ENCODE results near the gene APLP2. TPM values are rescaled to one million over a fixed set of nuclear protein-coding genes. Genes with fewer than 3 reads are reported as not detected.
"Not testable (repeated sequence)": the region's sequence is repeated elsewhere in the genome, so short reads cannot be mapped to it uniquely, and the experiment has no call there.

APLP2 gene
- total RNA-seq, 2 experiments from 2014 or later: 34.6 to 40.2 TPM

DNA sequence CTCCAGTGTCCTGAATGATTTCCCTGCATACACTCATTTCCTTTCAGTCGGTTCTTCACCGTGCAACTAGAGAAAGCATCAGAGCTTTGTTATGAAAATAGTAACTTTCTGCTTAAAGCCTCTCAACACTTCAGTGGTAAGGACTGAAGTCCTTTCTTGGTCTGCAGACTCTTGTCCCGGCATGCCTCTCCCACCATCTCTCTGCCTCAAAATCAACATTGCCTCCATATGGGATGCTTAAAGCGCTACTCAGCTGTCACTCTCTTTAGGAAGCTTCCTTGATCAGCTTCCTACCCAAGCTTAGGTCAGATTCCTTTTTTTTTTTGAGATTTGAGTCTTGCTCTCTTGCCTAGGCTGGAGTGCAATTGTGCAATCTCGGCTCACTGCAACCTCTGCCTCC is 36.7 kb downstream of the APLP2 start:
- H3K9me3 Mint-ChIP-seq (ENCODE audit: low read depth): no peaks in the 10 kb centered on the region
- no peak overlapping the region for H3K4me3 Mint-ChIP-seq
- no peaks in the 10 kb centered on the region for H3K4me1 Mint-ChIP-seq
- DNase-seq (no peak), ATAC-seq (no peak)
- no peaks in the 10 kb centered on the region for H3K27me3 Mint-ChIP-seq
- intact Hi-C loops (cut with DNase I, micrococcal nuclease): no loop called here
- no peak overlapping the region for H3K27ac Mint-ChIP-seq
- POLR2A ChIA-PET: no interaction called here
- CTCF ChIA-PET: interaction anchor here (0.6 to 0.7 kb wide), 2 partner anchors 28 to 77 kb away, joined by 3 read pairs; no protein-coding TSS in a partner anchor
- H3K36me3 Mint-ChIP-seq (ENCODE audit: low read depth): peaks cover 16% of the 10 kb centered on the region

DNA sequence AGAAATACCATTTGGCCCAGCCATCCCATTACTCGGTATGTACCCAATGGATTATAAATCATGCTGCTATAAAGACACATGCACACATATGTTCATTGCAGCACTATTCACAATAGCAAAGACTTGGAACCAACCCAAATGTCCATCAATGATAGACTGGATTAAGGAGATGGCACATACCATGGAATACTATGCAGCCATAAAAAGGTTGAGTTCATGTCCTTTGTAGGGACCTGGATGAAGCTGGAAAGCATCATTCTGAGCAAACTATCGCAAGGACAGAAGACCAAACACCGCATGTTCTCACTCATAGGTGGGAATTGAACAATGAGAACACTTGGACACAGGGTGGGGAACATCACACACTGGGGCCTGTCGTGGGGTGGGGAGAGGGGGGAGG is 39.0 kb downstream of the APLP2 start:
- H3K4me1 Mint-ChIP-seq; H3K27ac Mint-ChIP-seq; H3K4me3 Mint-ChIP-seq; H3K9me3 Mint-ChIP-seq (ENCODE audit: low read depth); ATAC-seq; H3K27me3 Mint-ChIP-seq; intact Hi-C loops (cut with DNase I, micrococcal nuclease); DNase-seq; CTCF ChIA-PET; POLR2A ChIA-PET: not testable (repeated sequence)
- peaks cover 22% of the 10 kb centered on the region for H3K36me3 Mint-ChIP-seq (ENCODE audit: low read depth)

DNA sequence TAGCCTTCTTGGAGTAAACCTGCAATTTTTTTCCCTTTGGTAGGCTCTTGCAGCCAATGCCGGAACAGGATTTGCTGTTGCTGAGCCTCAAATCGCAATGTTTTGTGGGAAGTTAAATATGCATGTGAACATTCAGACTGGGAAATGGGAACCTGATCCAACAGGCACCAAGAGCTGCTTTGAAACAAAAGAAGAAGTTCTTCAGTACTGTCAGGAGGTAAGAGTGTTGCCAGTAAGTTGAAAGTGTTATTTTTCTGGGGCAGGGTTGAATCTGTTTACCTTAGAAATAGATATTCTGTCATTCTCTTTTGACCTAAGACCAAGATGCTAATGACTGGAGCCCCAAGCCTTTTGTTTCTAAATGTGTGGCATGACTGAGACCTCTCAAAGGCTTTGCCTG is 39.7 kb downstream of the APLP2 start:
- Mint-ChIP-seq H3K36me3 (ENCODE audit: low read depth) (peaks cover 26% of the 10 kb centered on the region), H3K27ac (no peak overlapping the region), H3K4me3 (no peak overlapping the region), H3K4me1 (no peaks in the 10 kb centered on the region), H3K27me3 (no peaks in the 10 kb centered on the region), H3K9me3 (ENCODE audit: low read depth) (no peaks in the 10 kb centered on the region)
- ATAC-seq (no peak), DNase-seq (no peak)
- CTCF ChIA-PET: no interaction called here
- POLR2A ChIA-PET: no interaction called here
- intact Hi-C loops (cut with DNase I, micrococcal nuclease): no loop called here

DNA sequence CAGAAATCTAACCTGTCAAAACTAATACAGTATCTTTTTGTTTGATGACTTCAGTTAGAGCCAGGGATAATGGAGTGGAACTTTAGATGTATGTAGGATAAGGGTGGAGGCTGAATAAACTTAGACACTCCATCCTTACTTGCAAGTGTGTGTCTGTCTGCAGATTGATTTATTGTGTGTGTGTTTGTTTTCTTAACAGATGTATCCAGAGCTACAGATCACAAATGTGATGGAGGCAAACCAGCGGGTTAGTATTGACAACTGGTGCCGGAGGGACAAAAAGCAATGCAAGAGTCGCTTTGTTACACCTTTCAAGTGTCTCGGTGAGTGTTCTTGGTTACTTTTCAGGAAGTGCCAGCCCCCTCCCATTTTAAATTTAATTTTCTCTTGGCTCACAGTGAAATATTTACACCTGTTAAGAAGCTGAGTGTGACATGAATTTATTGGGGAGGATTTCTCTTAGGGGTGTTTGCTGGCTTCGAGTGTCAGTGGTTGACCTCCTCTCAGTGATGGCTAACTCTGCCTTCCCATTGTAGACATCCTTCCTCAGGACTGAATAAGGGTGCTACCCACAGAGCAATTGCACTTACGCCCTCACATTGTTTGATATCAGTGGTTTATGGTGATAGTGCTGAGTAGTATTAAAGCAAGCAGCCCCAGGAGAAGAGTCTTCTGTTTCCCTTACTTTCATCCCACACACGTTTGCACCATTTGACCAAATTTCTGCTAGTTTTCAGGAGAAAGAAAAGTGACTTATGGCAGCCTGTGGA is 40.8 kb downstream of the APLP2 start:
- intact Hi-C loops (cut with DNase I, micrococcal nuclease): no loop called here
- ChIA-PET CTCF (interaction anchor here (1.4 kb wide), 1 partner anchor 22 kb away, joined by 3 read pairs; no protein-coding TSS in a partner anchor), POLR2A (no interaction called here)

DNA sequence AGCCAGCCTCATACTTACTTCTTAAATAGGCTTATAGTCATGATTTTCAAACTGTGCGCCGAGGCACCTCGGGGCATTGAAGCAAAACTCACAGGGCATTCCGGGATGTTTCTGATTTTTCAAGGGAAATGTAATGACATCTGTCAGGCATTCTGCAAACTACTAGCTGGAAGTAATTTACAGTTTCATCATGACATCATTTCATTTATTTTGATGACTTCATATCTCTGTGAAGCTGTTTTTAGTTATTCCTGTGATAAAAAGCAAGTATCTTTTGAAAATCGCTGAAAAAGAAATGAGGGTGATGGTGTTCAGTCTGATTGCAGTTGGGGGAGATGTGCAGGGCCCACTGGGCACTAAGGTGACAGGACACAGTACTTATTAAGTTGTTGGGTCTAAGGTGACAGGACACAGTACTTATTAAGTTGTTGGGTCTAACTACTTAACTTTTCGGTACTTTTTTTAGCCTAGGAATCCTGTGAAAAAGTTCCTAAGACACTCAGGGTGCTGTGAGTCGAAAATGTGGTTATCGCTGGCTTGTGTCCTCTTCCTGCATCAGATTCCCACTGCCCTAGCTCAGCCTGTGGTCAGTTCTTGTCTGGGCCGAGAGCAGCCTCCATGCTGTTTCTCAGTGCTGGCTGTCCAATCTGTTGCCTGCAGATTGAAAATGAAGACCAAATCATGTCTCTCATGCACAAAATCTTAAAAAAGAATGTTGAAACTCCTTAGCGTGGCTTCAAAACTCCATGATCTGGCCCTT is 42.6 kb downstream of the APLP2 start:
- Mint-ChIP-seq H3K4me3 (no peak overlapping the region), H3K4me1 (no peaks in the 10 kb centered on the region), H3K9me3 (ENCODE audit: low read depth) (no peaks in the 10 kb centered on the region), H3K36me3 (ENCODE audit: low read depth) (peaks cover 24% of the 10 kb centered on the region), H3K27ac (no peak overlapping the region), H3K27me3 (no peaks in the 10 kb centered on the region)
- ATAC-seq (no peak), DNase-seq (no peak)
- CTCF ChIA-PET: interaction anchor here (1.4 kb wide), 1 partner anchor 20 kb away, joined by 3 read pairs; no protein-coding TSS in a partner anchor
- POLR2A ChIA-PET: no interaction called here
- intact Hi-C loops (cut with DNase I, micrococcal nuclease): no loop called here

More for the DNA sequence above, 40.8 kb downstream of the APLP2 start:
- no peaks in the 10 kb centered on the region for H3K4me1 Mint-ChIP-seq
- no peaks in the 10 kb centered on the region for H3K27me3 Mint-ChIP-seq
- no peak for ATAC-seq
- H3K9me3 Mint-ChIP-seq (ENCODE audit: low read depth): no peaks in the 10 kb centered on the region
- peaks cover 26% of the 10 kb centered on the region for H3K36me3 Mint-ChIP-seq (ENCODE audit: low read depth)
- H3K27ac Mint-ChIP-seq: no peak overlapping the region
- DNase-seq: no peak
- no peak overlapping the region for H3K4me3 Mint-ChIP-seq

DNA sequence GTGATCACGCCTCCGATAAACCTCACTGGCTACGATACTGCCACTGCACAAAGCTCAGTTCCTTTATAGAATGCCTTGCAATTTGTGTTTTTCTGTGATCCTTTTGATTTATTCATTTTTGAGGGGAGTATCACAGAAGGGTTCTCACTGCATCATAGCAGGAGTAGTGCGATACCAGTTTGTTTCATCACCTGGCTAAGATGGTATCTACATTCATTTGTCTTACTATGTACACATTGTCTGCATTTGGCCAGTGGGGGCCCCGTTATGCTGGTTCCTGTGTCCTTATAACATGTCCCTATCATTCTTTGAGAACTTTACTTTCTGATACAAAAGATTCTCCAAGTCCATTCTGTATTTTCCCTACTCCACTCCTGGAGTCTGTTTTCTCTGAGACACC is 44.6 kb downstream of the APLP2 start:
- Mint-ChIP-seq H3K27ac (no peak overlapping the region), H3K9me3 (ENCODE audit: low read depth) (no peaks in the 10 kb centered on the region), H3K36me3 (ENCODE audit: low read depth) (peaks cover 20% of the 10 kb centered on the region), H3K4me3 (no peak overlapping the region), H3K4me1 (peaks cover 13% of the 10 kb centered on the region), H3K27me3 (no peaks in the 10 kb centered on the region)
- CTCF ChIA-PET: interaction anchor here (0.6 to 2.2 kb wide), 2 partner anchors 18 to 718 kb away, joined by 3 to 15 read pairs; no protein-coding TSS in a partner anchor
- ATAC-seq (no peak), DNase-seq (no peak)
- intact Hi-C loops (cut with DNase I, micrococcal nuclease): no loop called here
- POLR2A ChIA-PET: no interaction called here

DNA sequence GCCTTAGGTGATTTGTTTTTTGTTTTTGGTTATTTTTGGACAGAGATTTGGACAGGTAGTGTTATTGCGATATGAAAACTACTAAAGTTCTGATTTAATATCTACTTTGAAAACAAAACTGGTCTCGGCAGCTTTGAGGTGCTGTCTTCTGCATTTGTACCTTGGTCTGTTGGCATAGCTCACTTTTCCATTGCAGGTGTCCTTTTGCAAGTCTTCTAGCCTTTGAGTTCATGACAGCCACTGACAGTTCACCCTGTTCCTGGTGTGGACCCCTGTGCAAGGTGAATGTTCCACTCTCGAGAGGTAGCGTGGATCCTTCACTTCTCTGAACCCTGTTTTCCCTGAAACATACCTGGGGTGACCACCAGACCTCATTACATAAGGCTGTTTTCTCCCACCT is 45.0 kb downstream of the APLP2 start:
- no peak overlapping the region for H3K27ac Mint-ChIP-seq
- DNase-seq (no peak), ATAC-seq (no peak)
- peaks cover 17% of the 10 kb centered on the region for H3K4me1 Mint-ChIP-seq
- intact Hi-C loops (cut with DNase I, micrococcal nuclease): no loop called here
- H3K4me3 Mint-ChIP-seq: no peak overlapping the region
- H3K27me3 Mint-ChIP-seq: peaks cover 2% of the 10 kb centered on the region
- peaks cover 18% of the 10 kb centered on the region for H3K36me3 Mint-ChIP-seq (ENCODE audit: low read depth)
- H3K9me3 Mint-ChIP-seq (ENCODE audit: low read depth): no peaks in the 10 kb centered on the region
- CTCF ChIA-PET: interaction anchor here (0.6 to 2.2 kb wide), 3 partner anchors 18 to 718 kb away, joined by 3 to 15 read pairs (median 3); no protein-coding TSS in a partner anchor
- POLR2A ChIA-PET: no interaction called here

DNA sequence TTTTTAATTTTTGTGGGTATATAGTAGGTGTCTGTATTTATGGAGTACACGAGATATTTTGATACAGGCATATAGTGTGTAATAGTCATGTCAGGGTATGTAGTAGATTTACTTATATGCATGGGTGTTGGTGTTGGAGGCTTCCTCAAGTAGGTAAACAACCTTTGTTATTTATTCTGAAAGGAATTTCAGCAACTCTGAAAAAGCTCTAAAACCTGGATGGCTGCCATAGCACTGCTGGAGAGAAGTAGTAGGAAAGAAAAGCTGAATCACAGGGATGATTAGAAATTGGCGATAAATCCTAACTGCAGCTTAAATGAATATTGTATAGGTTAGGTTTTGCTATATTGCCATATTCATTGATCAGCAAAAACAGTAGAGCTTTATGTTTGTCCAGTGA is 45.5 kb downstream of the APLP2 start:
- ATAC-seq: no peak
- intact Hi-C loops (cut with DNase I, micrococcal nuclease): no loop called here
- Mint-ChIP-seq H3K27ac (no peak overlapping the region), H3K9me3 (ENCODE audit: low read depth) (no peaks in the 10 kb centered on the region), H3K4me3 (no peak overlapping the region), H3K27me3 (peaks cover 4% of the 10 kb centered on the region), H3K36me3 (ENCODE audit: low read depth) (peaks cover 14% of the 10 kb centered on the region), H3K4me1 (peaks cover 19% of the 10 kb centered on the region)
- no peak for DNase-seq
- ChIA-PET POLR2A (no interaction called here), CTCF (interaction anchor here (1.1 to 2.2 kb wide), 2 partner anchors 17 to 38 kb away, joined by 3 to 15 read pairs; no protein-coding TSS in a partner anchor)

DNA sequence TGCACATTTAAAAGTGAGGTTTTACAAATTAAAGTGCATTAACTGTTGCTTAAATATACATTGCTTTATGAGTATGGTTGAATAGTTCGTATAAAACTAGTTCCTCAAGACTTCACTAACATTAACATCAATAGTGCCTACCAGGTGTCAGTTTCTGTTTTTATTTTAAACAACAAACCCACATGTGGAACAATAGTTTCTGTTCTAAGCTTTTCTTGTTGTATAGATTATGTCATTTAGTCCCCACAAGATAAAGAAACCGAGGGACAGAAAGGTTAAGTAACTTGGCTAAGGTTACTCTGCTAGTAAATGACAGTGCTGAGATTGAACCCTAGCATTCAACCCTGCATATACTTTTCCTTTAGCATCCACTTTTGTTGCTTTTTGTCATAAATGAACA is 48.5 kb downstream of the APLP2 start:
- H3K27me3 Mint-ChIP-seq: peaks cover 4% of the 10 kb centered on the region

DNA sequence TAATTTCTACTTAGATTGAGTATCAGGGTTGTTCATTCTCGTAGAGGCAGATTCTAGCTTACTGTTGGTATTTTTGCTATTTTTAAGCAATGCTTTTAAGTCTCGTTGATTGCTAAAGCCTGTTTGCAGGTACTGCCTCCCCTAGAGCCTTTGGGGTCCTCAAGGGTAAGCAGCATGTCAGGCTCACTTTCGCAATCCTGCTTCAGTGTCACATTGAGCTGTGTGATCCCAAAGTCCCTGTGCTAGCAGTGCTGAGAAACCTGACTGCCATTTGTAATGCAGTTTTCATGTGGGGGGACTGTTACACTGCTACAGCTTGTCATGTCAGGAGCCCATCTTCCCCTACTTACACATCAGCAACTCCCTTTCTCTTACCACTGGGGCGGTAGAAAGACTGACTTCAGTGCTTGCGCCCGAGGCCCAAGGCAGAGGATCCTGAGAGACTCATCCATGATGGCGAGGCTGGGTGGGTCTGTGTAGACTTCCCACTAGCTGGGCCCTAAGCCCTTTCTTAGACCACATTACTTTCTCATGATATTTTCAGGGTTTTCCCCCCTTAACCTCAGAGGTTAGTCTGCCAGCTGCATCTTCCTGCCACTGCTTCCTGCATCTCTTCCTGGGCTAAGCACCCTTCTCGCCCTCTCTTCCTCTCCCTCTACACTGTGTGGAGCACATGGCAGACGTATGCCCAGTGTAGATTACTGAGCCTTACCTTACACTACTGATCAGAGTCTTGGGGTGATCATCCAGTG is 49.1 kb downstream of the APLP2 start:
- Mint-ChIP-seq H3K4me3 (no peak overlapping the region), H3K9me3 (ENCODE audit: low read depth) (no peaks in the 10 kb centered on the region), H3K27me3 (peaks cover 4% of the 10 kb centered on the region), H3K27ac (no peak overlapping the region), H3K36me3 (ENCODE audit: low read depth) (peaks cover 20% of the 10 kb centered on the region), H3K4me1 (peaks cover 46% of the 10 kb centered on the region)
- CTCF ChIA-PET: interaction anchor here (0.7 to 6.6 kb wide), 5 partner anchors 9 to 193 kb away, joined by 3 to 46 read pairs (median 4); no protein-coding TSS in a partner anchor
- intact Hi-C loops (cut with DNase I, micrococcal nuclease): loop anchor here in 1 of 2 experiments (2.0 kb wide), 1 partner anchor 50 kb away; the partner anchor contains the start of gene APLP2
- POLR2A ChIA-PET: interaction anchor here (0.7 kb wide), 1 partner anchor 275 kb away, joined by 5 read pairs; no protein-coding TSS in a partner anchor
- DNase-seq: peak; percentile 45
- ATAC-seq: peak; percentile 42

More for the DNA sequence above, 48.5 kb downstream of the APLP2 start:
- no peak overlapping the region for H3K4me3 Mint-ChIP-seq
- ChIA-PET CTCF (interaction anchor here (0.7 to 6.6 kb wide), 5 partner anchors 9 to 192 kb away, joined by 3 to 46 read pairs (median 4); no protein-coding TSS in a partner anchor), POLR2A (interaction anchor here (0.7 kb wide), 1 partner anchor 275 kb away, joined by 5 read pairs; no protein-coding TSS in a partner anchor)
- DNase-seq: no peak
- intact Hi-C loops (cut with DNase I, micrococcal nuclease): loop anchor here in 1 of 2 experiments (2.0 kb wide), 1 partner anchor 49 kb away; the partner anchor contains the start of gene APLP2
- H3K4me1 Mint-ChIP-seq: peaks cover 44% of the 10 kb centered on the region
- ATAC-seq: peak; percentile 8
- H3K36me3 Mint-ChIP-seq (ENCODE audit: low read depth): peaks cover 17% of the 10 kb centered on the region
- no peaks in the 10 kb centered on the region for H3K9me3 Mint-ChIP-seq (ENCODE audit: low read depth)
- H3K27ac Mint-ChIP-seq: no peak overlapping the region

DNA sequence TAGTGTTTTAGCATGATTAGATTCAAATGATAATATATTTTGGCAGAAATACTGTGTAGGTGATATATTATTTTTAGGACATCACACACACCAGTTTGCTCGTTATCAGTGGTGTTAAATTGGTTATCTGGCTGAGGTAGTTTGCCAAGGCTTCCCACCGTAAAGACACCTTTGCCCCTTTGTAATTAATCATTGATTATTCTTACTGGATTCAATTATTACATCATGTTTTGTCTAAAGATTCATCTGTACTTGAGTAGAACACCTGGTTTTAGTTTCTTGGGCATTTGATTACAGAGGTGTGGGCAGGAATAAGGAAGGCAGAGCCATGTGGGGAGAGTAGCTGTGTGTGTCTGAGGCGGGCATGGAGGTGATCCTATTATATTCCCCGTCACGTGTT is 50.4 kb downstream of the APLP2 start:
- ChIA-PET POLR2A (no interaction called here), CTCF (interaction anchor here (0.6 to 6.6 kb wide), 2 partner anchors 11 to 118 kb away, joined by 3 to 46 read pairs; partner anchors contain the start of gene PRDM10)
- intact Hi-C loops (cut with DNase I, micrococcal nuclease): loop anchor here in 1 of 2 experiments (2.0 to 5.0 kb wide), 2 partner anchors 51 to 118 kb away; partner anchors contain the start of genes APLP2 and PRDM10
- Mint-ChIP-seq H3K4me1 (peaks cover 46% of the 10 kb centered on the region), H3K36me3 (ENCODE audit: low read depth) (peaks cover 28% of the 10 kb centered on the region), H3K4me3 (no peak overlapping the region), H3K27me3 (peaks cover 4% of the 10 kb centered on the region), H3K27ac (no peak overlapping the region), H3K9me3 (ENCODE audit: low read depth) (no peaks in the 10 kb centered on the region)
- no peak for DNase-seq
- no peak for ATAC-seq

Measured in activated CD4-positive, alpha-beta T cell treated with anti-CD3 and anti-CD28 coated beads for 36 hours (primary cell).